Prostate gland (tissue), 2 donors: Measurements from ENCODE around the gene ZNRF1.

Experiments used
- CTCF ChIP-seq, 4 experiments: fragments of 200-600 bp in 2 of 4; fragments of 450-650 bp in 2 of 4; sonication (generic) in 2 of 4; IDR thresholded peaks; 1 replicate in 3 of 4; 2 replicates in 1 of 4; pipeline ENCODE4 v1.5.1; 2016 to 2019; ENCODE audit warnings: antibody characterized with exemption in 4 of 4, mild to moderate bottlenecking in 2 of 4, moderate library complexity in 2 of 4
- POLR2A ChIP-seq: fragments of 450-650 bp; IDR thresholded peaks from one replicate; pipeline ENCODE4 v1.6.1; 2016; ENCODE audit warnings: antibody characterized with exemption, mild to moderate bottlenecking
- POLR2AphosphoS5 ChIP-seq: sonication (generic); formaldehyde crosslinking; IDR thresholded peaks from one replicate; pipeline ENCODE4 v1.6.1; 2017; ENCODE audit warnings: antibody characterized with exemption

GRCh38 chr16:75102595-75102994 lies 103.8 kb downstream of the ZNRF1 start:
- TF ChIP-seq POLR2A, result no peak
- no peak for TF ChIP-seq POLR2AphosphoS5
- TF ChIP-seq CTCF (IDR thresholded peaks at IDR 0.05), result no peak
